Thoracic aorta endothelial cell (primary cell): ENCODE results near the gene DEFB113. TPM values are rescaled to one million over a fixed set of nuclear protein-coding genes. Genes with fewer than 3 reads are reported as not detected.

ENCODE experiments used
- total RNA-seq: library from RNA; depleted of rRNA; stranded (reverse); fragments of >200 nt; gene quantifications from 2 replicates; pipeline ENCODE4 v1.2.3, GENCODE V29; 2012

Gene DEFB113, protein sequence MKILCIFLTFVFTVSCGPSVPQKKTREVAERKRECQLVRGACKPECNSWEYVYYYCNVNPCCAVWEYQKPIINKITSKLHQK
- not detected in 2 replicates for total RNA-seq

DNA sequence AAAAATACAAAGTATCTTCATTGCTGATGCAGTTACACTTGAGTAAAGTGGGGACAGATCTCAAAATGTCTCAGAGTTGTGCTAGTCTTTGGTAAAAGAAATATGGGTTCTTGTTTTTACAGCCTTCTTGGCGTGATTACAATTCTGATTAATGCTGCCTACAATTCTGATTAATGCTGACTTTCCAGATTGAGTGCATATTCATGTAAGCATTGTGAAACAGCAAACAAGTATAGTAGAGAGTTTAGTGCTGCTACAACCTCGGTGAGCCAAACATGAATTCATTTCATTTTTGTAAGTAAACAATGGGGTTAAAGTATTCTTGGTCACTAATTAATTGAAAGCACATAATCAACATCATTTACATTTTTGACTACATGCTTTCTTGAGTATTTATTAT is at the start of gene DEFB113:
TSS of gene DEFB113 (minus strand) at position 21 of the 400 bp plus-strand sequence. CDS start at position 21, 0 bp downstream.

DNA sequence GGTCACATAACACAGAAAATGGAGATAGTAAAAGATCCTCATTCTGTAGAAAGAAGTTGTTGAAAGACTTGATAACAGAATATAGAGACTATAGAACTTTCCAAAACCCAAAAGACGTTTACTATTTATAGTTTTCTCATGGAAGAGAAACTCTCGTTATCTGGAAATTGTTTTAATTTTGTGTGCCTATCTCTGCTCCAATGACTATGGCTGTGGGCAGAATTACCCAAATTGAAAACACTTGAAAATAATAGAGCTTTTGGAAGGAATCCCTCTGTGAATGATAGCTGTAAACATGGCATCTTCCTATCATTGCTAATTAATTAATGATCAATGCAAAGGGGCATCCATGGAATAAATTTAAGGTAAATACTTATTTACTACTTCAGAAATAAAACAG is 5.4 kb downstream of the DEFB113 start, which contains the start of gene DEFB114:
TSS of gene DEFB114 (minus strand) at position 101 of the 400 bp plus-strand sequence. CDS start at position 42, 59 bp downstream.

Other genes starting within 250 kb of the DEFB113 start
- gene CRISP3, start 225.2 kb downstream of the DEFB113 start, total RNA-seq, result not detected in 2 replicates
- not detected in 2 replicates for gene PGK2, start 182.3 kb downstream of the DEFB113 start, total RNA-seq
- gene CRISP1, start 103.1 kb downstream of the DEFB113 start, total RNA-seq, result not detected in 2 replicates
- gene DEFB114, start 5.5 kb downstream of the DEFB113 start, total RNA-seq, result not detected in 2 replicates
- not detected in 2 replicates for gene DEFB110, start 52.4 kb upstream of the DEFB113 start, total RNA-seq
- gene DEFB112, start 80.3 kb upstream of the DEFB113 start, total RNA-seq, result not detected in 2 replicates